MM.1S (cell line): ENCODE results near the gene SIGLEC8.
"Not testable (repeated sequence)": the region's sequence is repeated elsewhere in the genome, so short reads cannot be mapped to it uniquely, and the experiment has no call there.

ENCODE experiments used
- DNase-seq: peaks from one replicate; pipeline ENCODE4 v3.0.0-alpha.2; 2015
- H2AFZ ChIP-seq: fragments of 300-600 bp; sonication (generic); 2 replicates; pipeline ENCODE4 v1.6.0; 2016; ENCODE audit warnings: antibody characterized with exemption, low read length
- H3F3A ChIP-seq: fragments of 300-600 bp; sonication (generic); 2 replicates; pipeline ENCODE4 v1.6.1; 2016; ENCODE audit warnings: mild to moderate bottlenecking, antibody characterized with exemption, low read length, moderate library complexity, mixed read lengths; ENCODE audit not compliant: insufficient read depth
- H3K27ac ChIP-seq: fragments of 300-600 bp; sonication (generic); 2 replicates; pipeline ENCODE4 v1.5.1; 2016; ENCODE audit warnings: mild to moderate bottlenecking, low read length
- H3K27me3 ChIP-seq: fragments of 300-600 bp; sonication (generic); replicated peaks from 2 replicates; pipeline ENCODE4 v1.6.0; 2016; ENCODE audit warnings: low read length; ENCODE audit not compliant: insufficient read depth
- H3K36me3 ChIP-seq: fragments of 300-600 bp; sonication (generic); replicated peaks from 2 replicates; pipeline ENCODE4 v1.6.1; 2016; ENCODE audit warnings: mild to moderate bottlenecking, low read length, mixed read lengths; ENCODE audit not compliant: insufficient read depth
- H3K4me1 ChIP-seq: fragments of 300-600 bp; sonication (generic); 2 replicates; pipeline ENCODE4 v1.6.1; 2016; ENCODE audit warnings: low read length, mixed read lengths
- H3K4me2 ChIP-seq: fragments of 300-600 bp; sonication (generic); 2 replicates; pipeline ENCODE4 v1.6.0; 2016; ENCODE audit warnings: low read depth, low read length
- H3K4me3 ChIP-seq: fragments of 300-600 bp; sonication (generic); 2 replicates; pipeline ENCODE4 v1.5.1; 2016; ENCODE audit warnings: low read length, mixed read lengths
- H3K79me2 ChIP-seq: fragments of 300-600 bp; sonication (generic); 2 replicates; pipeline ENCODE4 v1.6.1; 2016; ENCODE audit warnings: mixed run types, low read length, mixed read lengths
- H3K9ac ChIP-seq: fragments of 300-600 bp; sonication (generic); 2 replicates; pipeline ENCODE4 v1.6.1; 2016; ENCODE audit warnings: low read length, mixed read lengths
- H3K9me2 ChIP-seq: fragments of 300-600 bp; sonication (generic); replicated peaks from 2 replicates; pipeline ENCODE4 v1.6.1; 2016; ENCODE audit warnings: mild to moderate bottlenecking, low read length, mixed read lengths; ENCODE audit not compliant: insufficient read depth
- H3K9me3 ChIP-seq: fragments of 300-600 bp; sonication (generic); replicated peaks from 2 replicates; pipeline ENCODE4 v1.6.1; 2016; ENCODE audit warnings: mild to moderate bottlenecking, low read length, mixed read lengths; ENCODE audit not compliant: insufficient read depth
- H4K20me1 ChIP-seq: fragments of 300-600 bp; sonication (generic); 2 replicates; pipeline ENCODE4 v1.6.1; 2016; ENCODE audit warnings: mild to moderate bottlenecking, low read length, moderate library complexity, mixed read lengths; ENCODE audit not compliant: insufficient read depth
- EZH2 ChIP-seq: fragments of 300-600 bp; sonication (generic); optimal IDR thresholded peaks from 2 replicates; pipeline ENCODE3; 2017; ENCODE audit warnings: low read depth, mild to moderate bottlenecking, antibody characterized with exemption, low read length, mixed read lengths
- EZH2phosphoT487 ChIP-seq: fragments of 300-600 bp; sonication (generic); IDR thresholded peaks from 2 replicates; pipeline ENCODE4 v1.6.1; 2018; ENCODE audit warnings: antibody characterized with exemption, low read length
- TF ChIP-seq, protein P1 (sequence below): fragments of 300-600 bp; sonication (generic); IDR thresholded peaks from 2 replicates; pipeline ENCODE4 v1.5.1; 2016; ENCODE audit warnings: antibody characterized with exemption, low read length, mixed read lengths

SIGLEC8 gene

DNA sequence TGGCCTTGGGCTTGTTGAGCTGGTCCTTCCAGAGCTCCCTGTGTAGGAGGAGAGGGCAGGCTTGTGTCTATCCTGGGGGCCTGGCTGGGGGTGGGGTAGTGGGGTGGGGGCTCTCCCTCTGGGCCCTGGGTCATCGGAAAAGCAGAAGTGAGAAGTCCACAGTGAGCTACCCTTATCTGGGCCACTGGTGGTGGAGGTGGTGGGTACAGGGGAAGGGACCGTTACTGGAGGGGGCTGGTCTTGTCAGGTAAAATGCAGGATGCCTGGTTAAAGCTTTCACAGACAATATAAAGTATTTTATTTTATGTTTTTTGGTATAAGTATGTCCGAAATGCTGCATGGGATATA lies 40.5 kb downstream of the SIGLEC8 start:
- H3K9me3 ChIP-seq = no peaks in the 10 kb centered on the region
- H3K9ac ChIP-seq = no peak overlapping the region
- no peaks in the 10 kb centered on the region for H3K79me2 ChIP-seq
- no peaks in the 10 kb centered on the region for H3K36me3 ChIP-seq
- no peaks in the 10 kb centered on the region for H3K4me1 ChIP-seq
- H3F3A ChIP-seq = no peaks in the 10 kb centered on the region
- no peak overlapping the region for H3K27ac ChIP-seq
- H3K27me3 ChIP-seq = no peaks in the 10 kb centered on the region
- no peak for DNase-seq
- H3K4me3 ChIP-seq = no peak overlapping the region
- H4K20me1 ChIP-seq = no peaks in the 10 kb centered on the region
- H3K4me2 ChIP-seq = no peak overlapping the region
- TF ChIP-seq, protein P1, sequence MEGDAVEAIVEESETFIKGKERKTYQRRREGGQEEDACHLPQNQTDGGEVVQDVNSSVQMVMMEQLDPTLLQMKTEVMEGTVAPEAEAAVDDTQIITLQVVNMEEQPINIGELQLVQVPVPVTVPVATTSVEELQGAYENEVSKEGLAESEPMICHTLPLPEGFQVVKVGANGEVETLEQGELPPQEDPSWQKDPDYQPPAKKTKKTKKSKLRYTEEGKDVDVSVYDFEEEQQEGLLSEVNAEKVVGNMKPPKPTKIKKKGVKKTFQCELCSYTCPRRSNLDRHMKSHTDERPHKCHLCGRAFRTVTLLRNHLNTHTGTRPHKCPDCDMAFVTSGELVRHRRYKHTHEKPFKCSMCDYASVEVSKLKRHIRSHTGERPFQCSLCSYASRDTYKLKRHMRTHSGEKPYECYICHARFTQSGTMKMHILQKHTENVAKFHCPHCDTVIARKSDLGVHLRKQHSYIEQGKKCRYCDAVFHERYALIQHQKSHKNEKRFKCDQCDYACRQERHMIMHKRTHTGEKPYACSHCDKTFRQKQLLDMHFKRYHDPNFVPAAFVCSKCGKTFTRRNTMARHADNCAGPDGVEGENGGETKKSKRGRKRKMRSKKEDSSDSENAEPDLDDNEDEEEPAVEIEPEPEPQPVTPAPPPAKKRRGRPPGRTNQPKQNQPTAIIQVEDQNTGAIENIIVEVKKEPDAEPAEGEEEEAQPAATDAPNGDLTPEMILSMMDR = no peak
- TF ChIP-seq EZH2 = no peak
- no peak for TF ChIP-seq EZH2phosphoT487
- no peak overlapping the region for H2AFZ ChIP-seq
- H3K9me2 ChIP-seq = no peaks in the 10 kb centered on the region

DNA sequence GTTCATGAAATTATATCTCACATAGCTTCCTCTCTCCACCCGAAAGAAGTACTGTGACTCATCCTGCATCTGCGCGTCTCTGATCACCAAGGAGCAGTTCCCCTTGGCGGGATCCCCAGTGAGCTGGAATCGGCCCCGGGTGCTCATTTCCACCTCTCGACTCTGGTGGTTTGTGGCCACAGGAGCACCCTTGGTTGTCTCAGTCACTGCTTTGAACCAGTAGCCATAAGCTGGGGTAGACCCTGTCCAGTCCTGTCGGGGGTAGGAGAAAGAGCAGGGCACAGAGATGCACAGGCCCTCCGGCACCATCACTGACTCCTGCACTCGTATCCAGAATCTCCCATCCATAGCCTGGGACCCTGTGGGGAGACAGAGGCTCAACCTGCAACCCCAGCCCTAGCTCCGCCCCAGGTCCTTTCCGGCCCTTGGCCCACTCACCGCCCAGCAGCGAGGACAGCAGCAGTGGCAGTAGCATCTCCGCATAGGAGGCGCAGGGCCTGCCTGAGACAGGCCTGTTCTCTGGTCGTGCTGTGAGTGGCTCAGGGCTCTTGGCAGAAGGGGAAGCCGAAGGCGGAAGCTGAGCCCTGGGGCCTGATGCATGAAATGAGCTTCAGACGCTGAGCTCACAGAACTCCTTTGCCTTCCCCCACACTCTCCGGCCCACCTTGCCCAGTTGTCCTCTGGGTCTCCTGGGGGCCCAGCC lies 41.0 kb downstream of the SIGLEC8 start, which contains the start of gene SIGLEC10:
TSS of gene SIGLEC10 (minus strand) at position 536 of the 703 bp plus-strand sequence. CDS start at position 475, 61 bp downstream.
- no peaks in the 10 kb centered on the region for H3K4me1 ChIP-seq
- no peak for DNase-seq
- no peak within 1 kb of the TSS for H3K9ac ChIP-seq
- no peaks in the 10 kb centered on the region for H3K27me3 ChIP-seq
- H3K9me3 ChIP-seq = no peaks in the 10 kb centered on the region
- no peak within 1 kb of the TSS for H3K4me3 ChIP-seq
- H3K27ac ChIP-seq = no peak within 1 kb of the TSS
- no peak within 1 kb of the TSS for H3K4me2 ChIP-seq
- H2AFZ ChIP-seq = no peak within 1 kb of the TSS
- H3K9me2 ChIP-seq = no peaks in the 10 kb centered on the region
- H3K79me2 ChIP-seq = no peaks in the 10 kb centered on the region
- H3K36me3 ChIP-seq = no peaks in the 10 kb centered on the region
- no peaks in the 10 kb centered on the region for H4K20me1 ChIP-seq
- TF ChIP-seq EZH2 = no peak
- TF ChIP-seq, protein P1 = no peak
- TF ChIP-seq EZH2phosphoT487 = no peak
- no peaks in the 10 kb centered on the region for H3F3A ChIP-seq

GRCh38 chr19:51416422-51416821 lies 41.8 kb downstream of the SIGLEC8 start:
- H3K9me3 ChIP-seq, H3K4me2 ChIP-seq, H3F3A ChIP-seq, H2AFZ ChIP-seq, H3K27ac ChIP-seq, H3K4me3 ChIP-seq, H4K20me1 ChIP-seq, H3K27me3 ChIP-seq, H3K4me1 ChIP-seq, H3K9me2 ChIP-seq, H3K9ac ChIP-seq, H3K79me2 ChIP-seq, H3K36me3 ChIP-seq, DNase-seq: not testable (repeated sequence)

DNA sequence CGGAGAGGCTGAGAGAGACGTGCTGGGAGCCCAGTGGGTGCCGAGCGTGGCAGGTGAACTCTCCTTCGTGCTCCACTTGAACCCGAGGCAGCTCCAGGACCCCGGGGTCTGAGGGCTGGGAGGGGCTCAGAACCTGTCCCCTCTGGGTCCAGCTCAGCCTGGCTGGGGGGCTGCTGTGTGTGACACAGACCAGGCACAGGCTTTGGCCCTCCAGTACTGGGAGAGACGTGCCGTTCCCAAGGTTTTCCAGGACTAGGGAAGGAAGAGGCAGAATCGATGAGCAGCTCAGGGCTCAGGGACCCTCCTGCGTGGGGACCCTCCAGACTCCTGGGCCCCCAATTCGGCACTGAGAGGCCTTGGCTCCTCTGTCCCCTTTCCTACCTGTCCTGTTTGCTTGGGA lies 43.1 kb downstream of the SIGLEC8 start:
- Histone ChIP-seq H4K20me1 (no peaks in the 10 kb centered on the region), H3K27me3 (no peaks in the 10 kb centered on the region), H3K79me2 (no peaks in the 10 kb centered on the region), H3K4me1 (no peaks in the 10 kb centered on the region), H3F3A (no peaks in the 10 kb centered on the region), H3K4me3 (no peak overlapping the region), H3K9me2 (no peaks in the 10 kb centered on the region), H3K9me3 (no peaks in the 10 kb centered on the region), H2AFZ (no peak overlapping the region), H3K36me3 (no peaks in the 10 kb centered on the region), H3K9ac (no peak overlapping the region), H3K27ac (no peak overlapping the region), H3K4me2 (no peak overlapping the region)
- no peak for DNase-seq
- TF ChIP-seq EZH2phosphoT487 (no peak), EZH2 (no peak)
- TF ChIP-seq, protein P1 = no peak
